Astrocyte (in vitro differentiated cells and primary cell): ENCODE measurements around the gene DYNLL1.

Experiments used
- EZH2 ChIP-seq: IDR thresholded peaks from 2 replicates; pipeline ENCODE4 v1.6.1; 2012; ENCODE audit warnings: mild to moderate bottlenecking, low read length, inconsistent platforms; ENCODE audit not compliant: insufficient read depth
- TF ChIP-seq, protein P1 (sequence below): IDR thresholded peaks from 2 replicates; pipeline ENCODE4 v1.5.1; 2011; ENCODE audit warnings: low read depth, mild to moderate bottlenecking, inconsistent platforms, low read length, moderate library complexity; ENCODE audit not compliant: insufficient read depth

DNA sequence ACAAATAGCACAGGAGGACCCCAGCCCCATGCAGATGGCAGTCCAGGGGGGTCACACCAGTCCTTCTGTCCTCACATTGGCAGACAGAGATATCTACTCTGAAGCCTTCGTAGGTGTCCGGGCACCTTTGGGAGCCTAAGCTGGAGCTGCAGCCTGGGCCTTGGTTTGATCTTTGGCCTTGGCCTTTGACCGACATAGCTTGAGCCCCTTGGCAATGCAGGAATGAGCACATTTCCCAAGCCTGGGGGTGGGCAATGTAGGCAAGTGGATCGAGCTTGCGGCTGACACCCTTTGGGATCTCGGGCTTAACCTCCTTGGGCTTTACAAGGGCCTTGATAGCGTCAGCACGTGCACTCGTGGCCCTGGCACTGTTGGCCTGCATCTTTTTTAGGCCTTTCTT, 26.7 kb downstream of the DYNLL1 start:
- TF ChIP-seq, protein P1, sequence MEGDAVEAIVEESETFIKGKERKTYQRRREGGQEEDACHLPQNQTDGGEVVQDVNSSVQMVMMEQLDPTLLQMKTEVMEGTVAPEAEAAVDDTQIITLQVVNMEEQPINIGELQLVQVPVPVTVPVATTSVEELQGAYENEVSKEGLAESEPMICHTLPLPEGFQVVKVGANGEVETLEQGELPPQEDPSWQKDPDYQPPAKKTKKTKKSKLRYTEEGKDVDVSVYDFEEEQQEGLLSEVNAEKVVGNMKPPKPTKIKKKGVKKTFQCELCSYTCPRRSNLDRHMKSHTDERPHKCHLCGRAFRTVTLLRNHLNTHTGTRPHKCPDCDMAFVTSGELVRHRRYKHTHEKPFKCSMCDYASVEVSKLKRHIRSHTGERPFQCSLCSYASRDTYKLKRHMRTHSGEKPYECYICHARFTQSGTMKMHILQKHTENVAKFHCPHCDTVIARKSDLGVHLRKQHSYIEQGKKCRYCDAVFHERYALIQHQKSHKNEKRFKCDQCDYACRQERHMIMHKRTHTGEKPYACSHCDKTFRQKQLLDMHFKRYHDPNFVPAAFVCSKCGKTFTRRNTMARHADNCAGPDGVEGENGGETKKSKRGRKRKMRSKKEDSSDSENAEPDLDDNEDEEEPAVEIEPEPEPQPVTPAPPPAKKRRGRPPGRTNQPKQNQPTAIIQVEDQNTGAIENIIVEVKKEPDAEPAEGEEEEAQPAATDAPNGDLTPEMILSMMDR: no peak
- TF ChIP-seq EZH2: no peak
